NT2/D1 (cell line): ENCODE results near the gene HDAC8.

Experiments
- SUZ12 ChIP-seq: IDR thresholded peaks from 2 replicates; pipeline ENCODE4 v1.6.1; 2011; ENCODE audit not compliant: insufficient read length, insufficient read depth; ENCODE audit errors: extremely low read depth
- YY1 ChIP-seq: IDR thresholded peaks from 2 replicates; pipeline ENCODE4 v1.6.1; 2011; ENCODE audit not compliant: insufficient read length, insufficient read depth
- ZNF274 ChIP-seq: IDR thresholded peaks from 2 replicates; pipeline ENCODE4 v1.6.1; 2011; ENCODE audit warnings: mild to moderate bottlenecking, low read depth, low read length

GRCh38 chrX:72346302-72346949 is 226.2 kb downstream of the HDAC8 start:
- TF ChIP-seq YY1 = no peak
- no peak for TF ChIP-seq ZNF274
- no peak for TF ChIP-seq SUZ12
